A549 (cell line): ENCODE data around the gene ANKRD11. TPM values are rescaled to one million over a fixed set of nuclear protein-coding genes. Genes with fewer than 3 reads are reported as not detected.

ENCODE experiments used
- ATAC-seq, 2 experiments: fragments of 200-7000 bp in 1 of 2; fragments of >200 bp in 1 of 2; cut with Nextera tagmentation in 1 of 2; cut with Tn5 transposase in 1 of 2; 3 replicates each; pipeline versions ENCODE4 v1.8.0 to v1.9.1; 2018 to 2020; ENCODE audit warnings: mild to moderate bottlenecking in 1 of 2, moderate library complexity in 1 of 2
- CTCF ChIA-PET: fragments of 300-600 bp; sonication (Branson Sonifier 250); formaldehyde crosslinking; extraction: SDS; loops from one replicate; lab custom pipeline; 2021; ENCODE audit warnings: antibody characterized with exemption, inconsistent platforms; lab: Yijun Ruan, JAX
- POLR2A ChIA-PET: fragments of 350-600 bp; formaldehyde crosslinking; extraction: SDS; loops from one replicate; lab custom pipeline; 2021; ENCODE audit warnings: antibody characterized with exemption, inconsistent platforms; lab: Yijun Ruan, JAX
- DNase-seq, 2 experiments: peaks; one replicate each; pipeline versions ENCODE4 v3.0.0 to v3.0.0-alpha.2; 2011 to 2016; ENCODE audit warnings: low read depth in 1 of 2, low spot score in 1 of 2
- FAIRE-seq: peaks from 2 replicates; lab custom pipeline; 2011; peaks lifted over from hg19 to GRCh38; lab: Jason Lieb, UNC
- H3K27ac ChIP-seq, 2 experiments: fragments of >200 bp; sonication (Bioruptor Twin); formaldehyde crosslinking; 3 replicates each; pipeline ENCODE4 v1.5.1; 2016 to 2017
- H3K4me1 ChIP-seq: fragments of >200 bp; sonication (Bioruptor Twin); formaldehyde crosslinking; 3 replicates; pipeline ENCODE4 v1.6.1; 2016
- H3K4me2 ChIP-seq: fragments of >200 bp; sonication (Bioruptor Twin); formaldehyde crosslinking; 3 replicates; pipeline ENCODE4 v1.6.1; 2016
- H3K4me3 ChIP-seq: fragments of >200 bp; sonication (Bioruptor Twin); formaldehyde crosslinking; 3 replicates; pipeline ENCODE4 v1.5.1; 2016
- H3K9me3 ChIP-seq: fragments of >200 bp; sonication (Bioruptor Twin); formaldehyde crosslinking; 3 replicates; pipeline ENCODE4 v1.6.1; 2016
- ATOH8 ChIP-seq: fragments of 250-450 bp; sonication (Bioruptor Pico); IDR thresholded peaks from 2 replicates; pipeline ENCODE4 v1.5.0; 2020; ENCODE audit warnings: low read depth, mild to moderate bottlenecking, moderate library complexity
- BCL3 ChIP-seq: fragments of >200 bp; sonication (Bioruptor Twin); formaldehyde crosslinking; IDR thresholded peaks from 3 replicates; pipeline ENCODE4 v1.6.1; 2016
- BHLHE40 ChIP-seq: IDR thresholded peaks from 2 replicates; pipeline ENCODE4 v1.6.1; 2012; ENCODE audit warnings: low read depth, low read length, inconsistent platforms
- CBX2 ChIP-seq: fragments of 200-600 bp; sonication (generic); IDR thresholded peaks from 2 replicates; pipeline ENCODE4 v1.6.1; 2016; ENCODE audit warnings: low read depth, mild to moderate bottlenecking, borderline replicate concordance
- CBX8 ChIP-seq: fragments of 200-600 bp; sonication (generic); IDR thresholded peaks from 2 replicates; pipeline ENCODE4 v1.6.1; 2016
- CEBPB ChIP-seq, 2 experiments: fragments of >200 bp in 1 of 2; sonication (Bioruptor Twin) in 1 of 2; formaldehyde crosslinking in 1 of 2; IDR thresholded peaks; 2 replicates each; pipeline ENCODE4 v1.6.1; 2012 to 2016
- CHD2 ChIP-seq: fragments of 150-350 bp; IDR thresholded peaks from 2 replicates; pipeline ENCODE4 v1.6.1; 2014; ENCODE audit warnings: low read length; ENCODE audit not compliant: partially characterized antibody
- CHD4 ChIP-seq: fragments of 200-600 bp; sonication (generic); IDR thresholded peaks from 2 replicates; pipeline ENCODE4 v1.6.1; 2016; ENCODE audit warnings: antibody characterized with exemption, mild to moderate bottlenecking, borderline replicate concordance
- E2F6 ChIP-seq: IDR thresholded peaks from 2 replicates; pipeline ENCODE4 v1.6.1; 2012; ENCODE audit warnings: low read depth, borderline replicate concordance
- EHF ChIP-seq: fragments of 250-450 bp; sonication (Bioruptor Pico); IDR thresholded peaks from 2 replicates; pipeline ENCODE4 v1.5.0; 2020; ENCODE audit warnings: mild to moderate bottlenecking
- EP300 ChIP-seq, 2 experiments: fragments of >200 bp; sonication (Bioruptor Twin); formaldehyde crosslinking; IDR thresholded peaks; 2 replicates in 1 of 2; 3 replicates in 1 of 2; pipeline ENCODE4 v1.6.1; 2016 to 2017
- ESRRA ChIP-seq: fragments of 150-350 bp; IDR thresholded peaks from 2 replicates; pipeline ENCODE4 v1.6.1; 2014; ENCODE audit warnings: mild to moderate bottlenecking, low read length, borderline replicate concordance
- GATA3 ChIP-seq: IDR thresholded peaks from 2 replicates; pipeline ENCODE4 v1.6.1; 2012; ENCODE audit warnings: borderline replicate concordance
- HDAC2 ChIP-seq: fragments of 200-600 bp; sonication (generic); IDR thresholded peaks from 2 replicates; pipeline ENCODE4 v1.6.1; 2016
- HEYL ChIP-seq: fragments of 250-450 bp; sonication (Bioruptor Pico); IDR thresholded peaks from 2 replicates; pipeline ENCODE4 v1.8.0; 2021; ENCODE audit warnings: mild to moderate bottlenecking, moderate library complexity
- HMGXB4 ChIP-seq: fragments of 250-450 bp; sonication (Bioruptor Pico); IDR thresholded peaks from 2 replicates; pipeline ENCODE4 v1.5.0; 2021; ENCODE audit warnings: mild to moderate bottlenecking, moderate library complexity, borderline replicate concordance
- KDM1A ChIP-seq: fragments of 200-600 bp; sonication (generic); IDR thresholded peaks from 2 replicates; pipeline ENCODE4 v1.6.1; 2016; ENCODE audit warnings: low read depth, mild to moderate bottlenecking
- KDM5A ChIP-seq: fragments of 200-600 bp; sonication (generic); IDR thresholded peaks from 2 replicates; pipeline ENCODE4 v1.6.1; 2016; ENCODE audit warnings: antibody characterized with exemption, mild to moderate bottlenecking
- MAFK ChIP-seq: fragments of 450-650 bp; IDR thresholded peaks from 2 replicates; pipeline ENCODE4 v1.6.1; 2014; ENCODE audit not compliant: partially characterized antibody
- MAZ ChIP-seq: fragments of 150-350 bp; IDR thresholded peaks from 2 replicates; pipeline ENCODE4 v1.6.1; 2014; ENCODE audit warnings: antibody characterized with exemption, low read depth, low read length, borderline replicate concordance
- NPAS2 ChIP-seq: fragments of 250-450 bp; sonication (Bioruptor Pico); IDR thresholded peaks from 2 replicates; pipeline ENCODE4 v1.8.0; 2022; ENCODE audit warnings: mild to moderate bottlenecking, moderate library complexity, borderline replicate concordance
- PBX3 ChIP-seq: IDR thresholded peaks from 2 replicates; pipeline ENCODE4 v1.6.1; 2012
- POLR2AphosphoS2 ChIP-seq: conservative IDR thresholded peaks from 2 replicates; pipeline ENCODE4 v1.6.1; 2012; ENCODE audit warnings: low read length, improper control_type of control experiment, inconsistent platforms
- RAD21 ChIP-seq, 2 experiments: fragments of >200 bp in 1 of 2; sonication (Bioruptor Twin) in 1 of 2; formaldehyde crosslinking in 1 of 2; IDR thresholded peaks in 1 of 2; conservative IDR thresholded peaks in 1 of 2; 2 replicates in 1 of 2; 3 replicates in 1 of 2; pipeline ENCODE4 v1.6.1; 2012 to 2018; ENCODE audit warnings: inconsistent platforms in 1 of 2
- RARB ChIP-seq: fragments of 250-450 bp; sonication (Bioruptor Pico); IDR thresholded peaks from 2 replicates; pipeline ENCODE4 v1.8.0; 2021; ENCODE audit warnings: mild to moderate bottlenecking, moderate library complexity
- RNF2 ChIP-seq: fragments of 200-600 bp; sonication (generic); IDR thresholded peaks from 2 replicates; pipeline ENCODE4 v1.6.1; 2016; ENCODE audit warnings: low read depth, mild to moderate bottlenecking, antibody characterized with exemption, moderate library complexity, borderline replicate concordance
- SREBF2 ChIP-seq: fragments of 450-650 bp; IDR thresholded peaks from 2 replicates; pipeline ENCODE4 v1.6.1; 2014; ENCODE audit warnings: mild to moderate bottlenecking, moderate library complexity
- TP53 ChIP-seq: fragments of 250-450 bp; sonication (Bioruptor Pico); IDR thresholded peaks from 2 replicates; pipeline ENCODE4 v1.5.0; 2021; ENCODE audit warnings: mild to moderate bottlenecking, moderate library complexity
- ZC3H11A ChIP-seq: fragments of 450-650 bp; IDR thresholded peaks from 2 replicates; pipeline ENCODE4 v1.6.1; 2014; ENCODE audit warnings: antibody characterized with exemption, mild to moderate bottlenecking
- ZNF302 ChIP-seq: fragments of 250-450 bp; sonication (Bioruptor Pico); IDR thresholded peaks from 2 replicates; pipeline ENCODE4 v1.9.0; 2021; ENCODE audit warnings: inconsistent platforms, mild to moderate bottlenecking, moderate library complexity
- ZSCAN20 ChIP-seq: fragments of 250-450 bp; sonication (Bioruptor Pico); IDR thresholded peaks from 2 replicates; pipeline ENCODE4 v1.8.0; 2022; ENCODE audit warnings: mild to moderate bottlenecking, moderate library complexity
- WGBS: methylation state at CpG from one replicate; pipeline ENCODE4 v1.1.6; 2017; ENCODE audit errors: missing lambda C conversion rate; 5-methylcytosine and 5-hydroxymethylcytosine counted together
- polyA plus RNA-seq, 4 experiments: library from polyadenylated mRNA; depleted of rRNA in 3 of 4; stranded (reverse); fragments of >200 nt; fragmentation: RNase III in 1 of 4; extraction: RNeasy Plus Mini Kit Qiagen cat#74134 plus additional on column Dnase treatment in 1 of 4; gene quantifications; 2 replicates in 3 of 4; 3 replicates in 1 of 4; pipeline ENCODE4 v1.2.3, GENCODE V29; 2011 to 2017

The ANKRD11 gene
- polyA plus RNA-seq, 2 of the 4 experiments (the other 2 are of a cell fraction): 53.6 to 54.9 TPM

GRCh38 chr16:89283449-89283848 lies 206.9 kb downstream of the ANKRD11 start:
- Histone ChIP-seq H3K4me1 (no peaks in the 10 kb centered on the region), H3K9me3 (no peaks in the 10 kb centered on the region), H3K27ac (no peak overlapping the region), H3K4me2 (no peak overlapping the region), H3K4me3 (no peak overlapping the region)
- ChIA-PET POLR2A (no interaction called here), CTCF (interaction anchor here (1.4 kb wide), 1 partner anchor 14 kb away, joined by 6 read pairs; no protein-coding TSS in a partner anchor)
- DNase-seq (no peak), ATAC-seq (no peak), FAIRE-seq (no peak)
- 89% methylated on average over 20 of the region's 20 CpGs for WGBS
- TF ChIP-seq RNF2 (no peak), CEBPB (IDR thresholded peaks at IDR 0.05) (no peak), TP53 (no peak), RAD21 (conservative IDR thresholded peaks at IDR 0.05 in 1 of 2, IDR thresholded peaks at IDR 0.05 in 1 of 2) (no peak), EHF (CRISPR knock-in tag) (no peak), MAZ (no peak), NPAS2 (no peak), ESRRA (no peak), SREBF2 (no peak), GATA3 (no peak), HEYL (CRISPR knock-in tag) (no peak), ZC3H11A (no peak), CBX2 (no peak), ZNF302 (CRISPR knock-in tag) (no peak), HMGXB4 (CRISPR knock-in tag) (no peak), ZSCAN20 (no peak), POLR2AphosphoS2 (no peak)

GRCh38 chr16:89282523-89282922 lies 207.8 kb downstream of the ANKRD11 start:
- TF ChIP-seq MAFK (peak; percentile 58), MAZ (no peak)
- TF ChIP-seq, all 56 proteins: peak for 1
- WGBS: 95% methylated on average over 18 of the region's 18 CpGs
- DNase-seq (no peak), FAIRE-seq (no peak), ATAC-seq (no peak)
- POLR2A ChIA-PET: no interaction called here
- no peak overlapping the region for H3K27ac ChIP-seq
- no peaks in the 10 kb centered on the region for H3K4me1 ChIP-seq
- H3K9me3 ChIP-seq: no peaks in the 10 kb centered on the region
- H3K4me3 ChIP-seq: no peak overlapping the region
- CTCF ChIA-PET: interaction anchor here (1.4 to 9.1 kb wide), 2 partner anchors 9 to 13 kb away, joined by 6 to 80 read pairs; no protein-coding TSS in a partner anchor
- no peak overlapping the region for H3K4me2 ChIP-seq

GRCh38 chr16:89281829-89282228 lies 208.5 kb downstream of the ANKRD11 start:
- TF ChIP-seq E2F6 (no peak), NPAS2 (no peak), ATOH8 (CRISPR knock-in tag) (no peak), PBX3 (no peak), TP53 (no peak), CHD2 (no peak), KDM5A (no peak), CBX8 (no peak), KDM1A (no peak), EP300 (IDR thresholded peaks at IDR 0.05) (no peak), CHD4 (no peak), CEBPB (IDR thresholded peaks at IDR 0.05) (no peak), MAFK (no peak), EHF (CRISPR knock-in tag) (no peak), BHLHE40 (no peak), RARB (no peak), BCL3 (no peak), HDAC2 (no peak)
- H3K9me3 ChIP-seq: no peaks in the 10 kb centered on the region
- 93% methylated on average over 20 of the region's 20 CpGs for WGBS
- POLR2A ChIA-PET: no interaction called here
- no peak for FAIRE-seq
- CTCF ChIA-PET: interaction anchor here (0.9 to 9.1 kb wide), 5 partner anchors 9 to 122 kb away, joined by 3 to 80 read pairs (median 3); no protein-coding TSS in a partner anchor
- no peak overlapping the region for H3K4me3 ChIP-seq
- no peak for ATAC-seq
- no peak for DNase-seq
- no peak overlapping the region for H3K27ac ChIP-seq
- no peak overlapping the region for H3K4me2 ChIP-seq
- no peaks in the 10 kb centered on the region for H3K4me1 ChIP-seq
